ENCODE data around the gene ARV1.

The ARV1 gene

GRCh38 chr1:230978491-230979388 is at the start of gene ARV1, which contains the start of gene TTC13:
Gene ARV1, plus strand, starts transcription at chr1:230979094. Its CDS starts 12 bp downstream, at chr1:230979106.
Gene TTC13, minus strand, starts transcription at chr1:230978861. Its CDS starts 31 bp downstream, at chr1:230978830.
- DNase-seq, result peak; percentile 77 to 99 (median 97)

- no peak for DNase-seq
Observed at GRCh38 chr1:230930986-230931385, 47.9 kb upstream of the ARV1 start.

GRCh38 chr1:230935852-230936251 is 43.0 kb upstream of the ARV1 start:
- DNase-seq, result no peak

- no peak for DNase-seq
Observed at GRCh38 chr1:230936475-230936874, 42.4 kb upstream of the ARV1 start.

- DNase-seq, result no peak
Observed at GRCh38 chr1:230937371-230937770, 41.5 kb upstream of the ARV1 start.

- no peak for DNase-seq
Observed at GRCh38 chr1:230938924-230939368, 39.9 kb upstream of the ARV1 start.

GRCh38 chr1:230939806-230940489 is 38.9 kb upstream of the ARV1 start:
- DNase-seq, result no peak

GRCh38 chr1:230940848-230941247 is 38.0 kb upstream of the ARV1 start:
- no peak for DNase-seq

- no peak for DNase-seq
Observed at GRCh38 chr1:230943048-230943593, 35.8 kb upstream of the ARV1 start.

GRCh38 chr1:230948301-230948700 is 30.6 kb upstream of the ARV1 start:
- DNase-seq, result no peak

- no peak for DNase-seq
Observed at GRCh38 chr1:230948903-230949302, 30.0 kb upstream of the ARV1 start.

- DNase-seq, result no peak
Observed at GRCh38 chr1:230950404-230950803, 28.5 kb upstream of the ARV1 start.

GRCh38 chr1:230957580-230957989 is 21.3 kb upstream of the ARV1 start:
- no peak for DNase-seq

GRCh38 chr1:230958370-230958769 is 20.5 kb upstream of the ARV1 start:
- no peak for DNase-seq

- no peak for DNase-seq
Observed at GRCh38 chr1:230964896-230965295, 14.0 kb upstream of the ARV1 start.

GRCh38 chr1:230965535-230965934 is 13.4 kb upstream of the ARV1 start:
- DNase-seq, result no peak

GRCh38 chr1:230966358-230966873 is 12.5 kb upstream of the ARV1 start:
- no peak for DNase-seq

- DNase-seq, result no peak
Observed at GRCh38 chr1:230970432-230970831, 8.5 kb upstream of the ARV1 start.

- DNase-seq, result no peak
Observed at GRCh38 chr1:230971771-230972170, 7.1 kb upstream of the ARV1 start.

- DNase-seq, result no peak
Observed at GRCh38 chr1:230972855-230973271, 6.0 kb upstream of the ARV1 start.

- no peak for DNase-seq
Observed at GRCh38 chr1:230975636-230976035, 3.3 kb upstream of the ARV1 start.

GRCh38 chr1:230976360-230976759 is 2.5 kb upstream of the ARV1 start:
- DNase-seq, result no peak

Measured in C1 segment of cervical spinal cord (tissue), 14 donors.